Measurements from ENCODE around the gene ALPP.
"Not testable (repeated sequence)": the region's sequence is repeated elsewhere in the genome, so short reads cannot be mapped to it uniquely, and the experiment has no call there.

ALPP gene

GRCh38 chr2:232385058-232385457 is 6.5 kb downstream of the ALPP start:
- not testable (repeated sequence) for DNase-seq

- no peak for DNase-seq
Measured at GRCh38 chr2:232385660-232386489, 7.3 kb downstream of the ALPP start.

- DNase-seq: no peak
Measured at GRCh38 chr2:232386490-232386739, 7.9 kb downstream of the ALPP start.

- DNase-seq: no peak
Measured at GRCh38 chr2:232386740-232387450, 8.3 kb downstream of the ALPP start.

GRCh38 chr2:232387451-232388171 is 9.1 kb downstream of the ALPP start:
- DNase-seq: no peak

GRCh38 chr2:232388324-232388891 is 9.9 kb downstream of the ALPP start:
- DNase-seq: no peak

GRCh38 chr2:232389327-232389726 is 10.8 kb downstream of the ALPP start:
- DNase-seq: no peak

GRCh38 chr2:232390661-232391060 is 12.1 kb downstream of the ALPP start:
- no peak for DNase-seq

GRCh38 chr2:232393556-232393955 is 15.0 kb downstream of the ALPP start:
- no peak for DNase-seq

GRCh38 chr2:232394431-232394830 is 15.9 kb downstream of the ALPP start:
- DNase-seq: not testable (repeated sequence)

GRCh38 chr2:232395586-232395985 is 17.0 kb downstream of the ALPP start:
- DNase-seq: no peak

GRCh38 chr2:232396683-232397082 is 18.1 kb downstream of the ALPP start:
- DNase-seq: no peak

GRCh38 chr2:232398293-232399034 is 19.9 kb downstream of the ALPP start:
- DNase-seq: no peak

GRCh38 chr2:232400256-232401015 is 21.9 kb downstream of the ALPP start:
- DNase-seq: no peak

- DNase-seq: no peak
Measured at GRCh38 chr2:232402518-232402917, 24.0 kb downstream of the ALPP start.

- DNase-seq: no peak
Measured at GRCh38 chr2:232405943-232406510, 27.5 kb downstream of the ALPP start.

GRCh38 chr2:232406556-232407310 is 28.2 kb downstream of the ALPP start, which contains the start of gene ALPG:
ALPG (plus strand) TSS chr2:232406844; CDS start chr2:232406895, 51 bp downstream.
- DNase-seq: no peak

- not testable (repeated sequence) for DNase-seq
Measured at GRCh38 chr2:232407428-232408150, 29.0 kb downstream of the ALPP start.

GRCh38 chr2:232408269-232408668 is 29.7 kb downstream of the ALPP start:
- DNase-seq: not testable (repeated sequence)

- DNase-seq: not testable (repeated sequence)
Measured at GRCh38 chr2:232409617-232410016, 31.1 kb downstream of the ALPP start.

Data from NCI-H774 (cell line).